Activated CD4-positive, alpha-beta T cell treated with anti-CD3 and anti-CD28 coated beads for 36 hours (primary cell): ENCODE data around the gene VPS45. TPM values are rescaled to one million over a fixed set of nuclear protein-coding genes. Genes with fewer than 3 reads are reported as not detected.

ENCODE experiments used
- ATAC-seq: fragments of 200-7000 bp; cut with Tn5 transposase; one replicate; pipeline ENCODE4 v1.10.0; 2021; ENCODE audit warnings: mild to moderate bottlenecking, moderate library complexity
- CTCF ChIA-PET: fragments of 350-600 bp; sonication (Branson Sonifier 250); formaldehyde crosslinking; loops from one replicate; lab custom pipeline; 2021; ENCODE audit warnings: antibody characterized with exemption; lab: Charles Lee
- POLR2A ChIA-PET: fragments of 350-600 bp; sonication (Branson Sonifier 250); formaldehyde crosslinking; loops from one replicate; lab custom pipeline; 2021; ENCODE audit warnings: antibody characterized with exemption, inconsistent platforms; lab: Charles Lee
- DNase-seq: peaks from one replicate; pipeline ENCODE4 v3.0.0-alpha.2; 2020
- H3K27ac Mint-ChIP-seq: one replicate; pipeline ENCODE4 v1.8.0; 2021; ENCODE audit warnings: mixed read lengths
- H3K27me3 Mint-ChIP-seq: one replicate; pipeline ENCODE4 v1.8.0; 2021; ENCODE audit warnings: mixed read lengths
- H3K36me3 Mint-ChIP-seq: one replicate; pipeline ENCODE4 v1.8.0; 2021; ENCODE audit warnings: low read depth, mixed read lengths
- H3K4me1 Mint-ChIP-seq: one replicate; pipeline ENCODE4 v1.8.0; 2021; ENCODE audit warnings: mixed read lengths
- H3K4me3 Mint-ChIP-seq: one replicate; pipeline ENCODE4 v1.8.0; 2021; ENCODE audit warnings: mild to moderate bottlenecking, moderate library complexity, mixed read lengths
- H3K9me3 Mint-ChIP-seq: one replicate; pipeline ENCODE4 v1.8.0; 2021; ENCODE audit warnings: low read depth, mixed read lengths
- intact Hi-C, 2 experiments: fragments of 100-400 bp; cut with DNase I in 1 of 2; cut with micrococcal nuclease in 1 of 2; formaldehyde crosslinking; loops; one replicate each; pipeline versions ENCODE4 v1.14.2 to v1.15.1; 2022 to 2024; cut with DNase I, micrococcal nuclease
- total RNA-seq, 2 experiments: library from RNA; stranded (reverse); gene quantifications; one replicate each; pipeline ENCODE4 v1.2.3, GENCODE V29; 2021

Gene VPS45
- total RNA-seq, 2 experiments from 2014 or later: 18.5 to 20.6 TPM

DNA sequence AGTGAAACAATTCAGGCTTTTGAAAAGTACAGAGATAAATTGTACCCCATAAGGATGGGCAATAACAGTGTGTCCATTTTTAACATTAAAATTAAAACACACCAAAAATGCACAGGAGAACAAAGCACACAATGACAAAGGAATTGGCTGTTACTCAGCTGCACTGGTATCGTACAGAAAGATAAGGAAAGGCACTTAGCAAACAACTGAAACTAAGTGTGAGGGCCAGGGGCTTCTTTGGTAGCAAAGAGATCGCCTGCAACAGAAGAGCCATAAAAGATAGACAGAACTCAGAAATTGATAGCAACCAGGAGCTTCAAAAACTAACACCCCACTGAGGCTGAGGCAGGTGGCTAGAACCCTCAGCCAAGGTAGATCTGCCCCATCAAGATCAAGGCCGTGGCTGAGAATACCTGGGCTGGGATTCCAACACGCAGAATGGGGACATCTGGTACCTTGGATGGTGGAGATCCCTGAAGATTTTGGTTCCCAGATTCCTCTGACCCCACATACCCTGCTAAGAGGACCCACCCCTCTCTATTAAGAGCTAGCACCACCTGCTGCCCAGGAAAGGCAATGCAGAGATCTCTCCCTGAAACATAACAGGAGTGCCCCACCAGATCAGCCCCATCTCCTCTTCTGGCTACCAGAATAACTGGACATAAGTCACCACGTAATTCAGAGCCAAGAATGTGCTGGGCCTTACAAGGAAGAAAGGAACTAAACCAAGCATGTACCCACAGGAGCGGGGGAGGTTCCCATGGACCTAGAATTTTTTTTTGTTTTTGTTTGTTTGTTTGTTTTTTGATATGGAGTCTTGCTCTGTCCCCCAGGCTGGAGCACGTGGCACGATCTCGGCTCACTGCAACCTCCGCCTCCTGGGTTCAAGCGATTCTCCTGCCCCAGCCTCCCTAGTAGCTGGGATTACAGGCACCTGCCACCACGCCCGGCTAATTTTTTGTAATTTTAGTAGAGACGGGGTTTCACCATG, 98.3 kb downstream of the VPS45 start:
- Mint-ChIP-seq H3K9me3 (no peaks in the 10 kb centered on the region), H3K27me3 (no peaks in the 10 kb centered on the region), H3K36me3 (no peaks in the 10 kb centered on the region), H3K4me3 (no peak overlapping the region), H3K4me1 (peaks cover 22% of the 10 kb centered on the region), H3K27ac (no peak overlapping the region)
- POLR2A ChIA-PET: interaction anchor here (0.5 to 0.6 kb wide), 2 partner anchors 278 to 735 kb away, joined by 3 to 4 read pairs; a partner anchor contains a TSS
- intact Hi-C loops: loop anchor here in 1 of 2 experiments (1.0 to 10.0 kb wide), 2 partner anchors 93 to 271 kb away; partner anchors contain the start of gene BOLA1
- ATAC-seq: peak; percentile 52
- CTCF ChIA-PET: interaction anchor here (0.7 to 6.3 kb wide), 11 partner anchors 13 to 203 kb away, joined by 3 to 65 read pairs (median 5); partner anchors contain the start of genes PLEKHO1 and VPS45
- peak; percentile 74 for DNase-seq

DNA sequence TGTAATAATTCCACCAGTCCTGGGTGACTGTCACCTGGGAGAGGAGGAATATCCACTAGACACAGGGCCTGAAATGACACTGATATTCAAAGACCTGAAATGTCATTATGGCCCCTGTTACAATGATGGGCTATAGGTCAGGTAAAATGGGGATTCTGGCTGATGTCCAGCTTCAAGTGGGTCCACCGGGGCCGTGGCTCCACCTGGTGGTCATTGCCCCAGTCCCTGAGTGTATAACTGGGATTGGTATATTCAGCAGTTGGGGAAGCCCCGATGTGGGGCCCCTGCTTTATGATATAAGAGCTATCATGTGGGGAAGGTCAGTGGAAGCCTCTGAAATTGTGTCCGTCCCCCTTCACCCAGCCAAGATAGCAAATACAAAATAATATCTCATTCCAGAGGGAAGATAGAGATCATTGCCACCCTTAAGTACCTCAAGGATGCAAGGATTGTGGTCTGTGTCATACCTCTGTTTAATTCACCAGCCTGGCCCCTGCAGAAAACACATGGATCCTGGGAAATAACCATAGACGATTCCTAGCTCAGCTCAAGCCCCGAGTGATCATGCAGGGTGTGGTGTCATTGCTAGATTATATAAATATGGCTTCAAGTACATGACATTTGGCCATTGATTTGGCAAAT, 101.5 kb downstream of the VPS45 start:
- H3K9me3 Mint-ChIP-seq: no peaks in the 10 kb centered on the region
- ChIA-PET CTCF (interaction anchor here (0.8 to 1.7 kb wide), 10 partner anchors 10 to 208 kb away, joined by 3 to 18 read pairs (median 3); no protein-coding TSS in a partner anchor), POLR2A (no interaction called here)
- no peak overlapping the region for H3K27ac Mint-ChIP-seq
- ATAC-seq (peak; percentile 73), DNase-seq (peak; percentile 76)
- H3K4me1 Mint-ChIP-seq: no peaks in the 10 kb centered on the region
- no peak overlapping the region for H3K4me3 Mint-ChIP-seq
- H3K36me3 Mint-ChIP-seq: no peaks in the 10 kb centered on the region
- no peaks in the 10 kb centered on the region for H3K27me3 Mint-ChIP-seq
- intact Hi-C loops: loop anchor here (1.0 to 10.0 kb wide), 4 partner anchors 96 to 274 kb away; partner anchors contain the start of gene BOLA1 (in 1 of the 2)

DNA sequence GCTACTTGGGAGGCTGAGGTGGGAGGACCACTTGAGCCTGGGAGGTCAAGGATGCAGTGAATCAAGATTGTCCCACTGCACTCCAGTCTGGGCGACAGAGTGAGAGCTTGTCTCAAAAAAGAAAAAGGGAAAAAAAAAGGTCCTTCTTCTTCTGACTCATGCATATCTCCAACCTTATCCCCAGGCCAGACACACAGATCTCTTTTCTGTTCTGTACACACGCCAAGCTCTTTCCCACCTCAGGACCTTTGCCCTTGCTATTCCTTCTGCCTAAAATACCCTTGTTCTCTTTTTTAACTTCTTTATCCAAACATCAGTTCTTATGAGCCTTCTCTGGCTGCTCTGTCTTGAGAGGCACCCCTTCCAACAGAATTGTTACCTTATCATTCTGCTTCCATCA, 104.2 kb downstream of the VPS45 start:
- CTCF ChIA-PET: interaction anchor here (0.6 to 3.6 kb wide), 2 partner anchors 12 to 99 kb away, joined by 3 to 14 read pairs; no protein-coding TSS in a partner anchor
- DNase-seq (no peak), ATAC-seq (no peak)
- H3K27ac Mint-ChIP-seq: no peak overlapping the region
- POLR2A ChIA-PET: no interaction called here
- H3K4me3 Mint-ChIP-seq: no peak overlapping the region
- no peaks in the 10 kb centered on the region for H3K27me3 Mint-ChIP-seq
- intact Hi-C loops: no loop called here
- no peaks in the 10 kb centered on the region for H3K4me1 Mint-ChIP-seq
- no peaks in the 10 kb centered on the region for H3K9me3 Mint-ChIP-seq
- H3K36me3 Mint-ChIP-seq: no peaks in the 10 kb centered on the region

DNA sequence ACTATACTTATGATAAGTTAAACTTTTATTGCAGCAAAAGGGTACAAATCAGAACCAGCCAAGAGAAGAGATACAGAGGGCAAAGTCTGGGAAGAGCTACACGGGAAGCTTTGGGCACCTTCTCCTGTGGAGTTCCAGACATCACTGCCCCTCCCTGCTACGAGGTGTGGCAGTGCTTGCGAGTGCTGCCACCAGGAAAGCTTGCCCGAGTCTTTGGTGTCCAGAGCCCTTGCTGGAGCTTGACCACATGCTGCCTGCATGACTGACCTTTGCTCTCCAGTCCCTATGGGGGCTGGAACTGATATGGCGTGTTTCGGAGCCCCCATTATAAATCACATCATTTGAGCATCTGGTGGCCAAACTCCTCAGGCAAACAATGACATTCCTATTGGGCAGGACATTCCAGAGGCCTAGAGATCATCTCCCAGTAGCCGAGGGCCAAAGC, 105.6 kb downstream of the VPS45 start:
- Mint-ChIP-seq H3K27ac (no peak overlapping the region), H3K36me3 (no peaks in the 10 kb centered on the region), H3K4me3 (no peak overlapping the region), H3K27me3 (no peaks in the 10 kb centered on the region), H3K9me3 (no peaks in the 10 kb centered on the region), H3K4me1 (no peaks in the 10 kb centered on the region)
- intact Hi-C loops: no loop called here
- DNase-seq (no peak), ATAC-seq (no peak)
- ChIA-PET CTCF (interaction anchor here (3.6 kb wide), 1 partner anchor 100 kb away, joined by 14 read pairs; no protein-coding TSS in a partner anchor), POLR2A (no interaction called here)

DNA sequence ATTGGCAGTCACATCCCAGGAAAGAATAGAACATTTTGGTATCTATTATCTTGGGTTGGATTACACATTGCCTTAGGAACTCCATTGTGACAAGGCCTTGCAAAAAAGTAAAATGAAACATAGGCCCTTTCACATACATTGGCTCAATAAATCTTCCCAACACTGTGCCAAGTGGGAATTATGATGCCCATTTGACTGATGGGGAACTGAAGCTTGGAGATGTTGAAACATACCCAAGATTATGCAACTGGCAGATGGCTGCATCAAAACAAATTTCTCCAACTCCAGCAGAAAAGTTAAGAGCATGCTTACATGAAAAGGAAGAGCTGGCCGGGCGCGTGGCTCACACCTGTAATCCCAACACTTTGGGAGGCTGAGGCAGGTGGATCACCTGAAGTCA, 109.0 kb downstream of the VPS45 start:
- H3K27me3 Mint-ChIP-seq: no peaks in the 10 kb centered on the region
- ATAC-seq (no peak), DNase-seq (no peak)
- H3K27ac Mint-ChIP-seq: no peak overlapping the region
- ChIA-PET CTCF (interaction anchor here (1.3 kb wide), 1 partner anchor 11 kb away, joined by 4 read pairs; no protein-coding TSS in a partner anchor), POLR2A (no interaction called here)
- no peaks in the 10 kb centered on the region for H3K4me1 Mint-ChIP-seq
- H3K4me3 Mint-ChIP-seq: no peak overlapping the region
- no peaks in the 10 kb centered on the region for H3K36me3 Mint-ChIP-seq
- intact Hi-C loops: no loop called here
- H3K9me3 Mint-ChIP-seq: no peaks in the 10 kb centered on the region

DNA sequence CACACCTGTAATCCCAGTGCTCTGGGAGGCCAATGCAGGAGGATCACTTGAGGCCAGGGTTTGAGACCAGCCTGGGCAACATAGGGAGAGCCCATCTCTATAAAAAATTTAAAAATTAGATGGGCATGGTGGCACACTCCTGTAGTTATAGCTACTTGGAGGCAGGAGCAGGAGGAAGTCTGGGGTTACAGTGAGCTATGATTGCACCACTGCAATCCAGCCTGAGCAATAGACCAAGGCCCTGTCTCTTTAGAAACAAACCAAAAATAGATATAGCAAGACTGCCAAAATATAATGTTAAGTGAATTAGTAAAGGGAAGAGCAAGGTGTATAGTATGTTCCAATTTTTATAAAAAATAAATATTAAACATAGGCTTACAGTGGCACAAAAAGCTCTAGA, 111.0 kb downstream of the VPS45 start:
- no peak for DNase-seq
- Mint-ChIP-seq H3K9me3 (no peaks in the 10 kb centered on the region), H3K27ac (no peak overlapping the region), H3K27me3 (no peaks in the 10 kb centered on the region), H3K36me3 (no peaks in the 10 kb centered on the region), H3K4me1 (no peaks in the 10 kb centered on the region), H3K4me3 (no peak overlapping the region)
- intact Hi-C loops: no loop called here
- ChIA-PET POLR2A (no interaction called here), CTCF (interaction anchor here (0.6 to 2.2 kb wide), 4 partner anchors 9 to 206 kb away, joined by 3 to 9 read pairs (median 4); no protein-coding TSS in a partner anchor)
- ATAC-seq: no peak

DNA sequence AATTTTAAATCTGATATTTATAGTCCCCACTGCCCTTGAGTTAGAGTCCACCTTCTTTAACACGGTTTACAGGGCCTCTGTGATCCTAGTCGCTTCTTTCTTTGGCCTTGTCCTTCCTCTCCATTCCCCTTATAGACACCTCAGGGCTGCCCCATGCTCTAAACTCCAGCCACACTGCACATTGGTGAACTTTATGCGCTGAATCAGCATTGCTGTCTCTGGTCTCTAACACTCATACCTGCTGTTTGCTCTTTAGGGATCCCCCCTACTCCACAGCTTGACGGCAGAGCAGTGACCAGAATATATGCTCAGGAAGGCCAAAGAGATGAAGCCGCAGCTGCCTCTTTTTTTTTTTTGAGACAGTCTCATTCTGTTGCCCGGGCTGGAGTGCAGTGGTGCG, 112.3 kb downstream of the VPS45 start:
- Mint-ChIP-seq H3K4me1 (no peaks in the 10 kb centered on the region), H3K9me3 (no peaks in the 10 kb centered on the region), H3K4me3 (no peak overlapping the region), H3K36me3 (no peaks in the 10 kb centered on the region), H3K27me3 (no peaks in the 10 kb centered on the region), H3K27ac (no peak overlapping the region)
- ChIA-PET CTCF (no interaction called here), POLR2A (no interaction called here)
- intact Hi-C loops: no loop called here
- ATAC-seq (no peak), DNase-seq (no peak)

DNA sequence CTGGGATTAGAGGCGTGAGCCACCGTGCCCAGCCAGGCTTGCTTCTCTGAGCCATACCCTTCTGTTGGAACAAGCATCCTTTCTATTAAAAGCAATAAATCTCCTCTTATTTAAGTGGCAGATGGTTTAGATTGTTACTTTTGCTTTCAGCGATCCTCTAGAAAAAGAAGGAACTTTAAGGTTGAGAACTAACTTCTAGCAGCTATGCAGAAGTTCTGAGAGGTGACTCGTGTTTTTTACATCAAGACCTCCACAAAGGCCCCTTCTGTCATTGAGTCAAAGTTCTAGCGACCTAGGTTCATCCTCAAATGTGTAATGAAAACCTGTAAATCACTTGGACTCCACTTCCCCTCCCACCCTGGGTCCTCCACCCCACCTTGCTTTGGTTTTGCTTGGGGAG, 112.9 kb downstream of the VPS45 start:
- Mint-ChIP-seq H3K27me3 (no peaks in the 10 kb centered on the region), H3K4me3 (no peak overlapping the region), H3K36me3 (no peaks in the 10 kb centered on the region), H3K9me3 (no peaks in the 10 kb centered on the region), H3K4me1 (no peaks in the 10 kb centered on the region), H3K27ac (no peak overlapping the region)
- ChIA-PET CTCF (no interaction called here), POLR2A (no interaction called here)
- DNase-seq (no peak), ATAC-seq (no peak)
- intact Hi-C loops: no loop called here

DNA sequence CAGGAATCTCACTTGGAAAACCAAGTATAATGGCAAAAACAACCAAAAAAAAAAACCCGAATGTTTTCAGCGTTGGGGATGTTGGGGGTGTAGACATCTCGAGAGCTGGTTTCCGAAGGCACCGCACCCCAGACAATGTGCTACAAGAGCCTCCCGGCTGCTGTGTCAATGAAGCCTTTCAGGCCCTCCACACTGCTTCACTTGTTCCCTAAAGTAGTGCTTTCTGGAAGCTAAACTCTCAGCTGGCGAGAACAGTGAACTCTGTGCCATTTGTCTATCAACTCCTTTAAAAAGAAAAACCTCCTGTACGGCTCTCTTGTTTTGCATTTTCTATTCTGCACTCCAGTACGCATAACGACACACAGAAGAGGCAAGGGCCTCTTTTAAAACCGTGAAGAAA, 114.7 kb downstream of the VPS45 start:
- POLR2A ChIA-PET: no interaction called here
- intact Hi-C loops: no loop called here
- CTCF ChIA-PET: interaction anchor here (0.9 kb wide), 1 partner anchor 109 kb away, joined by 3 read pairs; no protein-coding TSS in a partner anchor
- no peak overlapping the region for H3K4me3 Mint-ChIP-seq
- H3K4me1 Mint-ChIP-seq: peaks cover 6% of the 10 kb centered on the region
- no peaks in the 10 kb centered on the region for H3K27me3 Mint-ChIP-seq
- DNase-seq: no peak
- no peaks in the 10 kb centered on the region for H3K36me3 Mint-ChIP-seq
- H3K27ac Mint-ChIP-seq: no peak overlapping the region
- no peaks in the 10 kb centered on the region for H3K9me3 Mint-ChIP-seq
- no peak for ATAC-seq

DNA sequence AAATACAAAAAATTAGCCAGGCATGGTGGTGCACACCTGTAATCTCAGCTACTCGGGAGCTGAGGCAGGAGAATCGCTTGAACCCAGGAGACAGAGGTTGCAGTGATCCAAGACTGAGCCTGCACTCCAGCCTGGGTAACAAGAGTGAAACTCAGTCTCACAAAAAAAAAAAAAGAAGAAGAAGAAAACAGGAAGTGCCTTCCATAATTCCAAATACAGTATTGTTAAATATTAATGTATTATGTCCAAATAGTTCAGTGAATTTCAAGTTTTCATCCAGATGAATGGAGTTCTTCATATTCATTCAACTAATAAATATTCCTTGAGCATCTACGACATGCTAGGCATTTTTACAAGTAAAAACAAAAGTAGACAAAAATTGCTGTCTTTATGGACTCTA, 115.5 kb downstream of the VPS45 start:
- no peaks in the 10 kb centered on the region for H3K9me3 Mint-ChIP-seq
- no peak overlapping the region for H3K4me3 Mint-ChIP-seq
- no peaks in the 10 kb centered on the region for H3K27me3 Mint-ChIP-seq
- H3K27ac Mint-ChIP-seq: no peak overlapping the region
- ATAC-seq (no peak), DNase-seq (no peak)
- ChIA-PET CTCF (interaction anchor here (0.8 kb wide), 1 partner anchor 23 kb away, joined by 3 read pairs; no protein-coding TSS in a partner anchor), POLR2A (no interaction called here)
- H3K4me1 Mint-ChIP-seq: peaks cover 10% of the 10 kb centered on the region
- intact Hi-C loops: no loop called here
- H3K36me3 Mint-ChIP-seq: no peaks in the 10 kb centered on the region

DNA sequence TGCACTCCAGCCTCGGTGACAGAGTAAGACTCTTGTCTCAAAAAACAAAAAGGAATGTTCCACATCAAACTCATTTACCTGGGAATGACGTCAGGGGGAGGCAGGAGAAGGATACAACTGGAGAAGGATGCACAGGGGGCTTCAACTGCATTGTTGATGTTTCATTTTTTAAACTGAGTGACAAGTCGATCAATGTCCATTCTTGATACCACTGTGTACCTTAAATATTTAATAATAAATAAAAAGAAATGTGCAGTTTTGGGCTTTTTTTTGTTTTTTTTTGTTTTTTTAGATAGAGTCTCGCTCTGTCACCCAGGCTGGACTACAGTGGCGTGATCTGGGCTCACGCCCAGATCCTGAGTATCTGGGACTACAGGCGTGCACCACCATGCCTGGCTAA, 117.9 kb downstream of the VPS45 start:
- H3K36me3 Mint-ChIP-seq: no peaks in the 10 kb centered on the region
- CTCF ChIA-PET: interaction anchor here (0.7 to 1.9 kb wide), 3 partner anchors 77 to 119 kb away, joined by 3 to 9 read pairs (median 3); no protein-coding TSS in a partner anchor
- H3K9me3 Mint-ChIP-seq: no peaks in the 10 kb centered on the region
- intact Hi-C loops: loop anchor here in 1 of 2 experiments (5.0 kb wide), 2 partner anchors 118 to 223 kb away; partner anchors contain the start of gene VPS45
- H3K4me3 Mint-ChIP-seq: no peak overlapping the region
- POLR2A ChIA-PET: no interaction called here
- no peaks in the 10 kb centered on the region for H3K27me3 Mint-ChIP-seq
- no peak overlapping the region for H3K27ac Mint-ChIP-seq
- ATAC-seq (no peak), DNase-seq (no peak)
- peaks cover 10% of the 10 kb centered on the region for H3K4me1 Mint-ChIP-seq
